Mesothelial cell of epicardium (in vitro differentiated cells): ENCODE results near the gene LY6G6D. TPM values are rescaled to one million over a fixed set of nuclear protein-coding genes. Genes with fewer than 3 reads are reported as not detected.

ENCODE experiments used
- DNase-seq, 2 experiments: peaks; one replicate each; pipeline ENCODE4 v3.0.0; 2021; ENCODE audit warnings: low spot score in 2 of 2; ENCODE audit not compliant: unreplicated experiment in 2 of 2
- H3K27ac Mint-ChIP-seq: 2 replicates; pipeline ENCODE4 v1.8.0; 2021; ENCODE audit warnings: mixed read lengths
- H3K27me3 Mint-ChIP-seq: 2 replicates; pipeline ENCODE4 v1.8.0; 2021; ENCODE audit warnings: low read depth, mixed read lengths
- H3K36me3 Mint-ChIP-seq: 2 replicates; pipeline ENCODE4 v1.8.0; 2021; ENCODE audit warnings: mixed read lengths
- H3K4me1 Mint-ChIP-seq: 2 replicates; pipeline ENCODE4 v1.8.0; 2021; ENCODE audit warnings: mixed read lengths
- H3K4me3 Mint-ChIP-seq: 2 replicates; pipeline ENCODE4 v1.8.0; 2021; ENCODE audit warnings: mild to moderate bottlenecking, moderate library complexity, mixed read lengths
- H3K9me3 Mint-ChIP-seq: 2 replicates; pipeline ENCODE4 v1.8.0; 2021; ENCODE audit warnings: mixed read lengths
- total RNA-seq: library from RNA; stranded (reverse); gene quantifications from 3 replicates; pipeline ENCODE4 v1.2.1, GENCODE V29; 2021
- TF ChIP-seq, protein P1 (sequence below): fragments of 200-600 bp; sonication (generic); IDR thresholded peaks from one replicate; pipeline ENCODE4 v1.5.0; 2021; ENCODE audit warnings: antibody characterized with exemption; ENCODE audit not compliant: unreplicated experiment

Gene LY6G6D
- total RNA-seq, 1 donor from 2014 or later = 0.67 TPM

DNA sequence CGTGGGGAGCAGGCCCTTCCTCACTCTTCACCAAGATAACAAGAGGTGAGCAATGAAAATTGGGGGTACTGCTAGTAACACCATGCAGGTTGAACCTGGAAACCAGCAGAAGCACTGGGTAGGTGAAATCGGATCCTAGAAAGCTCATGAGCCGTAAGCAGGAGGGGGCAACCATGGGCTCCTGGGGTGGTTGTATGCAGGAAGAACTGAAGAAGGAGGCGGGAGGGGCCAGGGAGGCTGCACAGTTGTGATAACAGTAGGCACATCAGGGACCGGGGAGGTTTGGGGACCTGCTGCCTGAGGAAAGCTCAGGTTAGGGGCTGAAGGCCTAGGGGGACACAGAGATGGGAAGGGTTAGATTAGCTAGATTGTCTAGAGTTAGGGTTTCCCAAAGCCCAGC lies 28.7 kb upstream of the LY6G6D start:
- Mint-ChIP-seq H3K27ac (no peak overlapping the region), H3K4me1 (peaks cover 16% of the 10 kb centered on the region), H3K27me3 (no peaks in the 10 kb centered on the region), H3K4me3 (no peak overlapping the region), H3K36me3 (peaks cover 26% of the 10 kb centered on the region), H3K9me3 (no peaks in the 10 kb centered on the region)
- DNase-seq = no peak
- TF ChIP-seq, protein P1, sequence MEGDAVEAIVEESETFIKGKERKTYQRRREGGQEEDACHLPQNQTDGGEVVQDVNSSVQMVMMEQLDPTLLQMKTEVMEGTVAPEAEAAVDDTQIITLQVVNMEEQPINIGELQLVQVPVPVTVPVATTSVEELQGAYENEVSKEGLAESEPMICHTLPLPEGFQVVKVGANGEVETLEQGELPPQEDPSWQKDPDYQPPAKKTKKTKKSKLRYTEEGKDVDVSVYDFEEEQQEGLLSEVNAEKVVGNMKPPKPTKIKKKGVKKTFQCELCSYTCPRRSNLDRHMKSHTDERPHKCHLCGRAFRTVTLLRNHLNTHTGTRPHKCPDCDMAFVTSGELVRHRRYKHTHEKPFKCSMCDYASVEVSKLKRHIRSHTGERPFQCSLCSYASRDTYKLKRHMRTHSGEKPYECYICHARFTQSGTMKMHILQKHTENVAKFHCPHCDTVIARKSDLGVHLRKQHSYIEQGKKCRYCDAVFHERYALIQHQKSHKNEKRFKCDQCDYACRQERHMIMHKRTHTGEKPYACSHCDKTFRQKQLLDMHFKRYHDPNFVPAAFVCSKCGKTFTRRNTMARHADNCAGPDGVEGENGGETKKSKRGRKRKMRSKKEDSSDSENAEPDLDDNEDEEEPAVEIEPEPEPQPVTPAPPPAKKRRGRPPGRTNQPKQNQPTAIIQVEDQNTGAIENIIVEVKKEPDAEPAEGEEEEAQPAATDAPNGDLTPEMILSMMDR = no peak

DNA sequence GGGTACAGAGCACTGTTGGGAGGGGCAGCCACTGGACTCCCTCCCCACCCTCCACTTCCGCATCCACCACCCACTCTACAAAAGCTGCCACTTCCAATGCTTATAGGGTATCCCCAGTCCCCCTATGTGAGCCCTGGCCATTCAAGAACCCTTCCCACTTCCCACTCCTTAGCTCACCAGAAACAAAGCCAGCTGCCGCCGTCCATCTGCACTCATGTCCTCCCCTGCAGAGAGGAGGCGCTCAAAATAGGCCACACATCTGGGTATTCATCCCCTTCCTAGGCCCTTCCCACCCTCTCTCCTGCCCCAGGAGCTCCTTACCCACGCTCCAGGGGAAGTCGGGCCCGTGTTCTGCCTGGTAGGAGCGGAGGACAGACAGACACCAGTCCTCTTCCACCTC lies 27.8 kb upstream of the LY6G6D start:
- no peaks in the 10 kb centered on the region for H3K27me3 Mint-ChIP-seq
- DNase-seq = no peak
- no peak overlapping the region for H3K4me3 Mint-ChIP-seq
- peaks cover 28% of the 10 kb centered on the region for H3K36me3 Mint-ChIP-seq
- peaks cover 13% of the 10 kb centered on the region for H3K4me1 Mint-ChIP-seq
- TF ChIP-seq, protein P1 = no peak
- H3K9me3 Mint-ChIP-seq = no peaks in the 10 kb centered on the region
- H3K27ac Mint-ChIP-seq = no peak overlapping the region

DNA sequence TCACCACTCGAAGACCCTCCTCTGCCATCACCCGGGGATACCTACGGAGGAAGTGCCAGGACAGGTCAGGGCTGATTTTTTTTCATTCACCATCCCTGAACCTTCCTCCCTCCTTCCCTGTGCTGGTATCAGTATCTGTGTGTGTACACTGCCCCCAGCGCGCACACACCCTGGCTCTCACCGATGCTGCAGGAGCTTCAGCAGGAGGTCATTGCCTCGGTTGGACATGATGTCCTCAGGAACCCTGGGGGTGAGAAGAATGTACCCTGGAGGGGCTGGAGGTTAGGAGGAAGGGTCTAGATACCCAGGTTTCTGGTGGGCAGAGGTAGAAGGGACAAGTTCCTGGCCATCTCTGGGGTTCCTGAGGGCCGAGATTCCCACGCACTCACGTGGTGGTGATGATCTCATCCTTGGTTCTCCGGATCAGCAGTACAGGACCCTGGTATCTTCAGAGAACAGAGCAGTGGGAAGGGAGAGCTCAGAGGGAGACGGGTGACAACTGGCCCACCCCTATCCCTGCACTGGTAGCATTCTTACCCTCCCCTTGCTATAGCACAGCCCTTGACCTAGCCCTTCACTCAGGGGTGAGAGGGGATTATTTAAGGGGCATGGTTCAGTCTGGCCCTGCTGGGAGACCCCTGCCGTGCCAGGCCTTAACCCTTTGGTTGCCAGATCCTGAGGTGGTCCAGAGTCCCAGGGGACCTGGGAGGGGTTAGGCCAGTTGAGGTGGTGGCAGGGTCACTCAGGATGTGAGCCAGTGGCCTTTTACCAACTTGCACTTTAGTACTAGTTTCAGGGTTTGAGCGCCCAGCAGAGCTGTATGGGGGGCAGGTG lies 27.1 kb upstream of the LY6G6D start:
- TF ChIP-seq, protein P1 = no peak
- DNase-seq = no peak
- Mint-ChIP-seq H3K4me3 (no peak overlapping the region), H3K27me3 (no peaks in the 10 kb centered on the region), H3K9me3 (no peaks in the 10 kb centered on the region), H3K27ac (no peak overlapping the region), H3K4me1 (peaks cover 12% of the 10 kb centered on the region), H3K36me3 (peaks cover 34% of the 10 kb centered on the region)

DNA sequence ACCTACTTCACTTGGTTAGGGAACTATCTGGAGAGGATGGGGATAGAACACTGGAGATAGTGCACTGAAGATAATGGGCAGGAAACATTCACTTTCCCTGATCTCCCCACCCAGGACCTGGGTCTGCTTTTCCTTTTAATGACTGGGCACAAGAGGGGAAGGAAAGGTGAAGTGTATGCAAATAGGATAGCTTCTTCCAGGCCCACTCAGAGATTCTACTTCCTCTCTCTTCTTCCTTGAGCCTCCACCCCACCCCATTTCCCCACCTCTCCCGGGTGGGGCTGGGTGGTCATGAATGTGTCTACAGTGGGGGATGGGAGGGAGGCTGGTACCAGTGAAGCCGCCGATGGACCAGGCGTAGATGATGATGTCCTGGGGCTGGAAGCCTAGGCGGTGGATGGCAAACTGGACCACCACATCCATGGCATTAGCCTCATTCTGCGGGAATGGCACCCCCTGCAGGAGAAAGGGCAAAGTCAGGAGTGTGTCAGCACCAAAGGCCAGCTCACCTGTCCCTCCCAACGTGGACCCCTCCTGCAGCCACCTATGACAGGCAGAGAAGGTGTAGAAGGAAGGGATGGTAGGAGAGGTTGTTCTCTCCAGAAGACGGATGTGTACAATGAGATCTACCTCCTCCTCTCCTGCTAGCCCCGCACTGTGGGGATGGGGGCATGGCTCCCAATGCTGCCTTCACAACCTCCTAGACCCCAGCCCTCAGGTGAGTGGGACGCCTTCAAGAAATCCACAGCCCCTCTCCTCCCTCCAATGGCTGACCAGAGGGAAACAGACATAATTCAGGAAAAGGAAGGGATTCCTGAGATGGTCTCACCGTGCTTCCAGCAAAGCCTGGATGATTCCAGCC lies 25.7 kb upstream of the LY6G6D start:
- no peaks in the 10 kb centered on the region for H3K9me3 Mint-ChIP-seq
- peaks cover 6% of the 10 kb centered on the region for H3K4me1 Mint-ChIP-seq
- DNase-seq = no peak
- H3K36me3 Mint-ChIP-seq = peaks cover 37% of the 10 kb centered on the region
- no peaks in the 10 kb centered on the region for H3K27me3 Mint-ChIP-seq
- H3K27ac Mint-ChIP-seq = peak overlapping the region; percentile 69
- TF ChIP-seq, protein P1 = no peak
- no peak overlapping the region for H3K4me3 Mint-ChIP-seq

DNA sequence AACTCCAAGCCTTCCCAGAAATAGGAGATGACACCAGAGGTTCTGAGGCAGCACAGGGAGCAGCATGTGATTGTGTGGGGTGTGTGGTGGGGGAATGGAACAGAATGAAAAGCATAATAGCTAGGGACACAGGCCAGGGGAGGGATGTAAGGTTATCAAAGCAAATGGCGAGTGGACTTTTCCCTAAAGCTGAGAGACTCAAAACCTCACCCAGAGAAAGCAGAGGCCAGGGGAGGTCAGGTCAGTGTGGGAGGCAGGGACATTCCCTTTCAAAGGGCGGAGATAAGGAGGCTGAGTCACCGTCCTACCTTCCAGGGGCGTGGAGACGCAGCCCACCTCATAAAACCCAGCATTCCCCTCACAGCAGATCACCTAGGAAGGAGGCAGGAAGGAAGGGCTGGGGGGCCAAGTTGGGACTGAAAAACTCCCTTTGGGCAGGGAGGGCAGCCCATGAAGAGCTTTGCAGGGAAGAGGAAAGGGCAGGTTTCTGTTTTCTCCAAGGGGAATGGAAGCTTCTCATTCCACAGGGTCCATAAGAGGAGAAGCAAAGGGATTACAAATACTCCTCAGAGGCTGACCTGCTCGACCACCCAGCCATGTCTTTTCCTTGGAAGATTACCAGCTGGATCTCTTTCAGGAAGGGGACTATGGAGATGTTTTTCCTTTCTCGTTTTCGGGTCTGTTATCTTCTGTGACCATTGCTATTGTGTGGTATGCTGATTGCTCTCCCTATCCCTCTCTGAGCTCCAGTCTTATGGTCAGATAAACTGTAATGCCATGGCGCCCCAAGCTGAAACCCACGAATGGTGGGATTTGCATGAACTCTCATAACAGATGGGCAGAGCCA lies 24.7 kb upstream of the LY6G6D start:
- Mint-ChIP-seq H3K27me3 (no peaks in the 10 kb centered on the region), H3K4me3 (no peak overlapping the region), H3K4me1 (peaks cover 6% of the 10 kb centered on the region), H3K9me3 (no peaks in the 10 kb centered on the region), H3K36me3 (peaks cover 37% of the 10 kb centered on the region), H3K27ac (peak overlapping the region; percentile 69)
- DNase-seq = no peak
- TF ChIP-seq, protein P1 = no peak
